Neural progenitor cell (in vitro differentiated cells): ENCODE results near the gene RASIP1. TPM values are rescaled to one million over a fixed set of nuclear protein-coding genes. Genes with fewer than 3 reads are reported as not detected.
A peak's percentile ranks its signal among the peaks of the same experiment; 100 is the strongest.

Experiments used
- DNase-seq: peaks from one replicate; pipeline ENCODE4 v3.0.0-alpha.2; 2016; ENCODE audit warnings: low spot score
- H2AFZ ChIP-seq: fragments of 200-600 bp; sonication (generic); replicated peaks from 2 replicates; pipeline ENCODE4 v1.6.1; 2016; ENCODE audit warnings: antibody characterized with exemption
- H3F3A ChIP-seq: fragments of 200-600 bp; sonication (generic); 2 replicates; pipeline ENCODE4 v1.6.1; 2016; ENCODE audit warnings: antibody characterized with exemption, low read depth
- H3K27ac ChIP-seq: fragments of 200-600 bp; sonication (generic); 2 replicates; pipeline ENCODE4 v1.5.1; 2016; ENCODE audit warnings: mild to moderate bottlenecking
- H3K27me3 ChIP-seq: fragments of 200-600 bp; sonication (generic); 2 replicates; pipeline ENCODE4 v1.6.1; 2016; ENCODE audit warnings: mild to moderate bottlenecking, moderate library complexity
- H3K36me3 ChIP-seq: fragments of 200-600 bp; sonication (generic); 2 replicates; pipeline ENCODE4 v1.5.1; 2016
- H3K4me1 ChIP-seq: fragments of 200-600 bp; sonication (generic); 2 replicates; pipeline ENCODE4 v1.6.1; 2016; ENCODE audit warnings: mixed run types
- H3K4me2 ChIP-seq: fragments of 200-600 bp; sonication (generic); 2 replicates; pipeline ENCODE4 v1.6.1; 2016
- H3K4me3 ChIP-seq: fragments of 200-600 bp; sonication (generic); 2 replicates; pipeline ENCODE4 v1.5.1; 2016
- H3K79me2 ChIP-seq: fragments of 200-600 bp; sonication (generic); 2 replicates; pipeline ENCODE4 v1.6.1; 2016; ENCODE audit warnings: low read depth
- H3K9ac ChIP-seq: fragments of 200-600 bp; sonication (generic); 2 replicates; pipeline ENCODE4 v1.6.1; 2016
- H3K9me3 ChIP-seq: fragments of 200-600 bp; sonication (generic); 2 replicates; pipeline ENCODE4 v1.5.1; 2016; ENCODE audit warnings: low read depth
- H4K20me1 ChIP-seq: fragments of 200-600 bp; sonication (generic); 2 replicates; pipeline ENCODE4 v1.6.1; 2016; ENCODE audit warnings: low read depth
- H3K27ac Mint-ChIP-seq: 3 replicates; pipeline ENCODE4 v1.8.0; 2021; ENCODE audit warnings: mixed read lengths
- H3K27me3 Mint-ChIP-seq: 2 replicates; pipeline ENCODE4 v1.8.0; 2022; ENCODE audit warnings: low read depth, mild to moderate bottlenecking, inconsistent platforms, moderate library complexity, mixed read lengths; ENCODE audit not compliant: insufficient read depth
- H3K36me3 Mint-ChIP-seq: 3 replicates; pipeline ENCODE4 v1.8.0; 2021; ENCODE audit warnings: mixed read lengths
- H3K4me1 Mint-ChIP-seq: 3 replicates; pipeline ENCODE4 v1.8.0; 2021; ENCODE audit warnings: mixed read lengths
- H3K4me3 Mint-ChIP-seq: 3 replicates; pipeline ENCODE4 v1.8.0; 2021; ENCODE audit warnings: mild to moderate bottlenecking, moderate library complexity, mixed read lengths
- H3K9me3 Mint-ChIP-seq: 3 replicates; pipeline ENCODE4 v1.8.0; 2020; ENCODE audit warnings: mixed read lengths
- CTCF ChIP-seq: fragments of 200-600 bp; sonication (generic); IDR thresholded peaks from 2 replicates; pipeline ENCODE4 v1.5.1; 2017; ENCODE audit warnings: antibody characterized with exemption, mild to moderate bottlenecking
- EZH2 ChIP-seq: fragments of 200-600 bp; sonication (generic); IDR thresholded peaks from 2 replicates; pipeline ENCODE4 v1.6.1; 2017; ENCODE audit warnings: antibody characterized with exemption, mild to moderate bottlenecking, moderate library complexity
- EZH2phosphoT487 ChIP-seq: fragments of 200-600 bp; sonication (generic); IDR thresholded peaks from 2 replicates; pipeline ENCODE4 v1.6.1; 2017; ENCODE audit warnings: antibody characterized with exemption
- total RNA-seq: library from RNA; depleted of rRNA; stranded (reverse); fragments of >200 nt; gene quantifications from 2 replicates; pipeline ENCODE4 v1.2.3, GENCODE V29; 2015; ENCODE audit warnings: low replicate concordance

Gene RASIP1
- total RNA-seq, 1 donor from 2014 or later = 0.86 TPM

DNA sequence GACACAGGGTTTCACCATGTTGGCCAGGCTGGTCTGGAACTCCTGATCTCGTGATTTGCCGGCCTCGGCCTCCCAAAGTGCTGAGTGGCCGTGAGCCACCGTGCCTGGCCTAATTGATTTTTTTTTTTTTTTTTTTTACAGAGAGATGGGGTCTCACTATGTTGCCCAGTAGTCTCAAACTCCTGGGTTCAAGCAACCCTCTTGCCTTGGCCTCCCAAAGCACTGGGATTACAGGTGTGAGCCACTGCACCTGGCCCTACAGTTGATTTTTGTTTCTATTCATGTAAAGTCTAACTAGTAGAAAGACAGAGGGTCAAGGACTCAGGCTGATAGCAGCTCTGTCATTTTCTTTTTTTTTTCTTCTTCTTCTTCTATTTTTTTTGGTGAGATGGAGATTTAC lies 36.7 kb upstream of the RASIP1 start:
- Mint-ChIP-seq H3K4me1 (peaks cover 6% of the 10 kb centered on the region), H3K27ac (no peak overlapping the region), H3K9me3 (no peaks in the 10 kb centered on the region), H3K4me3 (no peak overlapping the region), H3K36me3 (no peaks in the 10 kb centered on the region), H3K27me3 (peaks cover 11% of the 10 kb centered on the region)
- no peaks in the 10 kb centered on the region for H3K9me3 ChIP-seq
- no peaks in the 10 kb centered on the region for H3K4me1 ChIP-seq
- H3K4me2 ChIP-seq = no peak overlapping the region
- no peaks in the 10 kb centered on the region for H4K20me1 ChIP-seq
- H3F3A ChIP-seq = no peaks in the 10 kb centered on the region
- H3K4me3 ChIP-seq = no peak overlapping the region
- no peak overlapping the region for H3K27ac ChIP-seq
- no peak for DNase-seq
- TF ChIP-seq EZH2 (no peak), EZH2phosphoT487 (no peak), CTCF (no peak)
- no peak overlapping the region for H2AFZ ChIP-seq
- no peaks in the 10 kb centered on the region for H3K36me3 ChIP-seq
- H3K9ac ChIP-seq = no peak overlapping the region
- H3K79me2 ChIP-seq = no peaks in the 10 kb centered on the region
- H3K27me3 ChIP-seq = no peaks in the 10 kb centered on the region

- Mint-ChIP-seq H3K4me3 (no peak overlapping the region), H3K27me3 (peaks cover 4% of the 10 kb centered on the region), H3K27ac (peak overlapping the region; percentile 44), H3K9me3 (no peaks in the 10 kb centered on the region), H3K36me3 (no peaks in the 10 kb centered on the region), H3K4me1 (peaks cover 3% of the 10 kb centered on the region)
- H3K4me3 ChIP-seq = no peak overlapping the region
- no peaks in the 10 kb centered on the region for H3K4me1 ChIP-seq
- H3K36me3 ChIP-seq = no peaks in the 10 kb centered on the region
- no peak overlapping the region for H3K27ac ChIP-seq
- DNase-seq = no peak
- TF ChIP-seq EZH2 (no peak), EZH2phosphoT487 (no peak), CTCF (no peak)
- no peaks in the 10 kb centered on the region for H4K20me1 ChIP-seq
- no peaks in the 10 kb centered on the region for H3F3A ChIP-seq
- no peak overlapping the region for H3K4me2 ChIP-seq
- no peaks in the 10 kb centered on the region for H3K9me3 ChIP-seq
- H3K27me3 ChIP-seq = no peaks in the 10 kb centered on the region
- H2AFZ ChIP-seq = no peak overlapping the region
- no peak overlapping the region for H3K9ac ChIP-seq
- H3K79me2 ChIP-seq = no peaks in the 10 kb centered on the region
These were observed 32.1 kb upstream of the RASIP1 start for GRCh38 chr19:48772503-48772953.

GRCh38 chr19:48770734-48771472 lies 30.5 kb upstream of the RASIP1 start:
- no peak overlapping the region for H3K27ac Mint-ChIP-seq
- peaks cover 3% of the 10 kb centered on the region for H3K4me1 Mint-ChIP-seq
- Histone ChIP-seq H2AFZ (peak overlapping the region; percentile 85), H3K4me2 (no peak overlapping the region), H3F3A (no peaks in the 10 kb centered on the region), H3K36me3 (no peaks in the 10 kb centered on the region), H3K9ac (no peak overlapping the region), H3K4me3 (no peak overlapping the region), H3K9me3 (no peaks in the 10 kb centered on the region), H3K27me3 (no peaks in the 10 kb centered on the region), H3K4me1 (no peaks in the 10 kb centered on the region), H4K20me1 (no peaks in the 10 kb centered on the region), H3K27ac (no peak overlapping the region), H3K79me2 (no peaks in the 10 kb centered on the region)
- H3K27me3 Mint-ChIP-seq = peaks cover 3% of the 10 kb centered on the region
- H3K36me3 Mint-ChIP-seq = no peaks in the 10 kb centered on the region
- H3K4me3 Mint-ChIP-seq = no peak overlapping the region
- DNase-seq = no peak
- no peaks in the 10 kb centered on the region for H3K9me3 Mint-ChIP-seq
- TF ChIP-seq EZH2phosphoT487 (no peak), EZH2 (no peak), CTCF (no peak)
